Right lobe of liver (tissue), 6 donors: ENCODE measurements around the gene CCDC34. TPM values are rescaled to one million over a fixed set of nuclear protein-coding genes. Genes with fewer than 3 reads are reported as not detected.

Experiments used
- ATAC-seq, 4 donors: fragments of 200-7000 bp; cut with Tn5 transposase; one replicate each; pipeline ENCODE4 v1.9.1; 2020; ENCODE audit warnings: mild to moderate bottlenecking in 4 of 4, moderate library complexity in 4 of 4
- DNase-seq, 3 donors: peaks; one replicate each; pipeline ENCODE4 v3.0.0-alpha.2; 2020
- H3K27ac ChIP-seq, 3 donors: fragments of 200-600 bp; one replicate each; pipeline ENCODE4 v1.8.0; 2022
- H3K27me3 ChIP-seq, 2 donors: fragments of 200-600 bp; one replicate each; pipeline ENCODE4 v1.8.0; 2022
- H3K36me3 ChIP-seq, 4 donors: fragments of 200-600 bp; sonication (generic) in 1 of 4; one replicate each; pipeline versions ENCODE4 v1.5.1 to v1.8.0; 2017 to 2022; ENCODE audit warnings: control low read depth in 1 of 4
- H3K4me1 ChIP-seq, 4 donors: fragments of 200-600 bp; sonication (generic) in 1 of 4; one replicate each; pipeline versions ENCODE4 v1.5.1 to v1.8.0; 2017 to 2022; ENCODE audit warnings: control low read depth in 1 of 4
- H3K4me3 ChIP-seq, 3 donors: fragments of 200-600 bp; one replicate each; pipeline ENCODE4 v1.8.0; 2022
- H3K9me3 ChIP-seq, 4 donors: fragments of 200-600 bp; sonication (generic) in 1 of 4; one replicate each; pipeline versions ENCODE4 v1.5.1 to v1.8.0; 2017 to 2022; ENCODE audit warnings: control low read depth in 1 of 4
- CTCF ChIP-seq, 4 donors: fragments of 200-600 bp in 3 of 4; fragments of 450-650 bp in 1 of 4; IDR thresholded peaks; one replicate each; pipeline versions ENCODE4 v1.5.1 to v1.8.0; 2016 to 2022; ENCODE audit warnings: antibody characterized with exemption in 4 of 4, mild to moderate bottlenecking in 2 of 4
- POLR2A ChIP-seq: fragments of 450-650 bp; IDR thresholded peaks from one replicate; pipeline ENCODE4 v1.6.1; 2017; ENCODE audit warnings: antibody characterized with exemption, mild to moderate bottlenecking
- WGBS: methylation state at CpG from one replicate; pipeline ENCODE4 v1.1.6; 2018; ENCODE audit warnings: low coverage, low lambda C conversion rate; ENCODE audit not compliant: insufficient coverage; ENCODE audit errors: missing lambda C conversion rate; 5-methylcytosine and 5-hydroxymethylcytosine counted together
- intact Hi-C, 2 donors: fragments of 100-400 bp; cut with DNase I; formaldehyde crosslinking; loops; one replicate each; pipeline versions ENCODE4 v1.11.2 to v1.14.1; 2022
- total RNA-seq, 6 experiments: library from RNA; depleted of rRNA in 2 of 6; stranded (reverse); fragments of >200 nt in 2 of 6; fragmentation: NEBNext Ultra II Directional in 3 of 6; extraction: Animal tissue kit (Norgen Biotek cat#: 25700) in 3 of 6; gene quantifications; one replicate each; pipeline versions ENCODE4 v1.1.0 to v1.2.4, GENCODE V29; 2016 to 2023
- donor health status: DM: no; HTN: yes; CAD: no.
- donor health status: DM: no; HTN: no; CAD: no.
- donor health status: DM: no; HTN: no; CAD: no.
- donor health status: DM: no; HTN: yes; CAD: no.
- donor health status: DM: no; HTN: yes; CAD: no.

Gene CCDC34
- total RNA-seq, 6 experiments from 2014 or later, result 1.8 to 3.6 (median 2.1) TPM

DNA sequence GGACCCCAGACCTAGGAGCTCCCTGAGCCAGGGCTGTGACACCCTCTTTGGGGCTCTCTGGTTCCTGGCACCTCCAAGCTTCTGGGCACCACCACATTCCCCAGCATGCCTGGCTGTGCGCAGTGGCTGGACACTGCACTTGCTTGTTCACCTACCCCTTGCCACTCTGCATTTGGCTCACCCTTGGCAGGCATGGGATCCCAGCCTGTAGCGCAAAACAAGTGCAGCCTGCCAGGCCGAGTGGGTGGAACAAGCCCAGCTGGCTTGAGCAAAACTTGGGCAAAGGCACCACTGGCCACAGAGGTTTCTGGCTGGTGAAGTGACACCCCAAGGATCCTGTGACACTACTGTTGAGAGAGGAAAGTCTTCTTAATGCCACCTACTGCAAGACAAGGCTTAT is 57.3 kb downstream of the CCDC34 start:
- Histone ChIP-seq H3K4me1 (peaks cover 0 to 2% (median 0%) of the 10 kb centered on the region in 4 donors), H3K4me3 (no peak overlapping the region), H3K9me3 (no peaks in the 10 kb centered on the region), H3K27ac (no peak overlapping the region), H3K27me3 (no peaks in the 10 kb centered on the region), H3K36me3 (no peaks in the 10 kb centered on the region)
- no CpG with 5 or more reads among the region's 3 CpGs for WGBS
- intact Hi-C loops, result loop anchor here in 1 of 2 donors (10.0 kb wide), 1 partner anchor 169 kb away; the partner anchor contains the start of gene LGR4
- DNase-seq (peak; percentile 34 to 84 (median 59)), ATAC-seq (peak in 3 of 4 donors; percentile 56 to 65 (median 60))
- no peak for TF ChIP-seq CTCF (IDR thresholded peaks at IDR 0.05)
- TF ChIP-seq POLR2A, result no peak

DNA sequence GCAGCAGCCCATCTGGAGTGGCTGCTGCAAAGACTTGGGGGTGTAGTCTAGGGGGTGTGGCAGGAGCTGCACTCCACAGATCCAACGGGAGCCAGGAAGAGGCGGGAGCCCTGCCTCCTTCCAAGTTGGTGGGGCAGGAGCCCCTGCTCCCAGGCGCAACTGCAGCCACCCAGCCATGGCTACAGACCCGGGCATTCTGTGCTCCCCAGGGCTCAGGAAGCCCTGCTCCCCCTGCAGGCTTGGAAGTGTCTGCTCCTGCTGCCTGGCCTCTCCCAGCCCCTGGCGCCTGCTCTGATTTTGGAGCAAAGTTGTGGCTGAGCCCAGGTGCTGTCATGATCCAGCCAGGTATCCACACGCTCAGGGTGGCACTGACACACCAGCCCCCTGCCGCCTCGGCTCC is 58.5 kb downstream of the CCDC34 start:
- intact Hi-C loops, result loop anchor here in 1 of 2 donors (10.0 kb wide), 1 partner anchor 170 kb away; the partner anchor contains the start of gene LGR4
- H3K27me3 ChIP-seq, result no peaks in the 10 kb centered on the region

DNA sequence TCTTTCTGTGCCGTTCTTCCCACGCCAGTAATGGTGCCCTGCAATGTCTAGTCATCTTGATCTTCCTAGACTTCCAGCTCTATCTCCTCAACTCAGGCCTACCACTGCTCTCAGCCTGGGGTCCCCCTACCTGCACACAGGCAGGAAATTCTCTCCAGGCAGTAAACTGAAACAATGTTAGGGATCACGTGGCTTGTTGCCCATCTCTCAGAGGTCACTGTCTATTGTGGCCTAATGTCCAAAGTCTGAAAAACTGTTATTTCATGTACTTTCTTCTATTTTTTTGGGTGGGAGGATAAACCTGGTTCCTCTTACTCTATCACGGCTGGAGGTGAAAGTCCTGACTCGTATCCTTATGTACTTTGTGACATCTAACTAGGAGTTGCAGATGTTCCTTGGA is 59.1 kb downstream of the CCDC34 start:
- Histone ChIP-seq H3K4me1 (no peaks in the 10 kb centered on the region), H3K4me3 (no peak overlapping the region), H3K27me3 (no peaks in the 10 kb centered on the region), H3K36me3 (no peaks in the 10 kb centered on the region), H3K9me3 (no peaks in the 10 kb centered on the region), H3K27ac (no peak overlapping the region)
- no peak for DNase-seq
- ATAC-seq, result peak in 1 of 4 donors; percentile 37
- intact Hi-C loops, result loop anchor here in 1 of 2 donors (10.0 kb wide), 1 partner anchor 171 kb away; the partner anchor contains the start of gene LGR4
- WGBS, result 42% methylated on average over 5 of the region's 5 CpGs
- no peak for TF ChIP-seq CTCF (IDR thresholded peaks at IDR 0.05)
- no peak for TF ChIP-seq POLR2A

More for the DNA sequence above, 58.5 kb downstream of the CCDC34 start:
- H3K4me1 ChIP-seq, result no peaks in the 10 kb centered on the region
- TF ChIP-seq POLR2A (no peak), CTCF (IDR thresholded peaks at IDR 0.05) (no peak)
- DNase-seq (no peak), ATAC-seq (peak in 1 of 4 donors; percentile 10)
- H3K36me3 ChIP-seq, result no peaks in the 10 kb centered on the region
- H3K4me3 ChIP-seq, result no peak overlapping the region
- no peaks in the 10 kb centered on the region for H3K9me3 ChIP-seq
- H3K27ac ChIP-seq, result no peak overlapping the region
- 91% methylated on average over 4 of the region's 8 CpGs for WGBS

DNA sequence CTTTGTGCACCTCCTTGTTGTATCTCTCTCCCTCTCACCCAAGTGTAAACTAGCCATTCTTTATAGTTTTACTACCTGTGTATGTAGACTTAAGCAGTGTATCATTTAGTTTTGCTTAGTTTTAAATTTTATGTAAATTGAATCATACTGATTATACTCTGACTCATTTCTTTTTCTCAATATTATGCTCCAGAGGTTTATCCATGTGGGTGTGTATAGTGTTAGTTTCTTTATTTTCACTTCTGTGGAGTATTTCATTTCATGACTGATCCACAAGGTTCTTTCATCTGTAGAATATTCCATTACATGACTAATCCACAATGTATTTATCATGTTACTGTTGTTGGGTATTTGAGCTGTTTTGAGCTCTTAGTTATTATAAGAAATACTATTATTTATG is 62.0 kb downstream of the CCDC34 start:
- no peaks in the 10 kb centered on the region for H3K36me3 ChIP-seq
- ATAC-seq (no peak), DNase-seq (no peak)
- no peak overlapping the region for H3K4me3 ChIP-seq
- peaks cover 0 to 5% (median 0%) of the 10 kb centered on the region in 4 donors for H3K4me1 ChIP-seq
- no peak for TF ChIP-seq POLR2A
- no peaks in the 10 kb centered on the region for H3K27me3 ChIP-seq
- intact Hi-C loops, result loop anchor here in 1 of 2 donors (10.0 kb wide), 1 partner anchor 174 kb away; the partner anchor contains the start of gene LGR4
- no peak overlapping the region for H3K27ac ChIP-seq
- no peaks in the 10 kb centered on the region for H3K9me3 ChIP-seq

- H3K4me3 ChIP-seq, result no peak overlapping the region
- WGBS, result 50% methylated on average over 1 of the region's 1 CpG
- no peak for DNase-seq
- TF ChIP-seq CTCF (IDR thresholded peaks at IDR 0.05) (no peak), POLR2A (no peak)
- H3K4me1 ChIP-seq, result peaks cover 0 to 8% (median 3%) of the 10 kb centered on the region in 4 donors
- no peak overlapping the region for H3K27ac ChIP-seq
- no peaks in the 10 kb centered on the region for H3K9me3 ChIP-seq
- intact Hi-C loops, result no loop called here
- no peak for ATAC-seq
- no peaks in the 10 kb centered on the region for H3K36me3 ChIP-seq
- no peaks in the 10 kb centered on the region for H3K27me3 ChIP-seq
Measured at GRCh38 chr11:27297616-27298015, 65.4 kb downstream of the CCDC34 start.
